CD4-positive, alpha-beta T cell (primary cell): ENCODE measurements around the gene DLGAP3. TPM values are rescaled to one million over a fixed set of nuclear protein-coding genes. Genes with fewer than 3 reads are reported as not detected.
"Not testable (repeated sequence)": the region's sequence is repeated elsewhere in the genome, so short reads cannot be mapped to it uniquely, and the experiment has no call there.

Experiments used
- ATAC-seq: fragments of 200-7000 bp; cut with Tn5 transposase; one replicate; pipeline ENCODE4 v1.10.0; 2022; ENCODE audit warnings: mild to moderate bottlenecking; ENCODE audit not compliant: poor library complexity
- CTCF ChIA-PET: fragments of 350-600 bp; sonication (Branson Sonifier 250); formaldehyde crosslinking; loops from one replicate; lab custom pipeline; 2021; ENCODE audit warnings: antibody characterized with exemption, inconsistent platforms; lab: Charles Lee
- POLR2A ChIA-PET: fragments of 350-600 bp; sonication (Branson Sonifier 250); formaldehyde crosslinking; loops from one replicate; lab custom pipeline; 2021; ENCODE audit warnings: antibody characterized with exemption, inconsistent platforms; lab: Charles Lee
- DNase-seq, 14 experiments: peaks; one replicate each; pipeline ENCODE4 v3.0.0-alpha.2; 2013 to 2020; ENCODE audit warnings: mixed read lengths in 2 of 14
- H3K27ac ChIP-seq, 2 donors: one replicate each; pipeline versions ENCODE4 v1.5.1 to v1.7.0; 2013; ENCODE audit warnings: low read length in 2 of 2, low read depth in 1 of 2, mild to moderate bottlenecking in 1 of 2
- H3K27me3 ChIP-seq, 2 experiments: 1 replicate in 1 of 2; 2 replicates in 1 of 2; pipeline versions ENCODE4 v1.6.1 to v1.7.0; 2013; ENCODE audit warnings: low read length in 2 of 2, control low read depth in 1 of 2, mild to moderate bottlenecking in 1 of 2, moderate library complexity in 1 of 2; ENCODE audit not compliant: insufficient read depth in 2 of 2, control insufficient read depth in 1 of 2
- H3K36me3 ChIP-seq: one replicate; pipeline ENCODE4 v1.6.1; 2013; ENCODE audit warnings: low read length, control low read depth; ENCODE audit not compliant: insufficient read depth
- H3K4me1 ChIP-seq: one replicate; pipeline ENCODE4 v1.6.1; 2013; ENCODE audit warnings: low read length, control low read depth; ENCODE audit not compliant: insufficient read depth
- H3K4me3 ChIP-seq: one replicate; pipeline ENCODE4 v1.5.1; 2013; ENCODE audit warnings: mild to moderate bottlenecking, low read length, moderate library complexity
- H3K9me3 ChIP-seq, 2 experiments: 1 replicate in 1 of 2; 2 replicates in 1 of 2; pipeline versions ENCODE4 v1.6.1 to v1.7.0; 2013; ENCODE audit warnings: low read length in 2 of 2, mild to moderate bottlenecking in 2 of 2, control low read depth in 1 of 2, moderate library complexity in 1 of 2; ENCODE audit not compliant: control insufficient read depth in 1 of 2, insufficient read depth in 1 of 2
- H3K27ac Mint-ChIP-seq: one replicate; pipeline ENCODE4 v1.8.0; 2020; ENCODE audit warnings: mixed read lengths
- H3K27me3 Mint-ChIP-seq: one replicate; pipeline ENCODE4 v1.8.0; 2021; ENCODE audit warnings: mixed read lengths
- H3K36me3 Mint-ChIP-seq: one replicate; pipeline ENCODE4 v1.8.0; 2021; ENCODE audit warnings: low read depth, mixed read lengths
- H3K4me1 Mint-ChIP-seq: one replicate; pipeline ENCODE4 v1.8.0; 2021; ENCODE audit warnings: low read depth, mixed read lengths
- H3K4me3 Mint-ChIP-seq: one replicate; pipeline ENCODE4 v1.8.0; 2020; ENCODE audit warnings: mild to moderate bottlenecking, mixed read lengths
- H3K9me3 Mint-ChIP-seq: one replicate; pipeline ENCODE4 v1.8.0; 2020; ENCODE audit warnings: mixed read lengths
- intact Hi-C, 2 experiments: fragments of 100-400 bp; cut with DNase I in 1 of 2; cut with micrococcal nuclease in 1 of 2; formaldehyde crosslinking; loops; one replicate each; pipeline versions ENCODE4 v1.15.1 to v1.9.0; 2023 to 2025; cut with DNase I, micrococcal nuclease
- total RNA-seq, 174 experiments: library from RNA in 2 of 174; stranded (reverse) in 2 of 174; gene quantifications; one replicate each; pipeline ENCODE4 v1.2.3 and lab custom pipeline; 2021 to 2026
- TF ChIP-seq, protein P1 (sequence below): fragments of 200-600 bp; IDR thresholded peaks from one replicate; pipeline ENCODE4 v1.8.0; 2022; ENCODE audit warnings: antibody characterized with exemption, mild to moderate bottlenecking

DLGAP3 gene
- total RNA-seq, 2 experiments from 2014 or later: 0.34 to 0.44 TPM

GRCh38 chr1:34824817-34825454, 104.5 kb downstream of the DLGAP3 start:
- CTCF ChIA-PET: no interaction called here
- H3K4me1 Mint-ChIP-seq: no peaks in the 10 kb centered on the region
- H3K27me3 Mint-ChIP-seq: no peaks in the 10 kb centered on the region
- intact Hi-C loops: no loop called here
- H3K9me3 Mint-ChIP-seq: no peaks in the 10 kb centered on the region
- Histone ChIP-seq H3K4me1 (no peaks in the 10 kb centered on the region), H3K27ac (no peak overlapping the region), H3K9me3 (peaks cover 0 to 4% of the 10 kb centered on the region in 2 experiments), H3K4me3 (no peak overlapping the region), H3K27me3 (no peaks in the 10 kb centered on the region), H3K36me3 (no peaks in the 10 kb centered on the region)
- H3K4me3 Mint-ChIP-seq: no peak overlapping the region
- no peak for ATAC-seq
- no peak overlapping the region for H3K27ac Mint-ChIP-seq
- TF ChIP-seq, protein P1, sequence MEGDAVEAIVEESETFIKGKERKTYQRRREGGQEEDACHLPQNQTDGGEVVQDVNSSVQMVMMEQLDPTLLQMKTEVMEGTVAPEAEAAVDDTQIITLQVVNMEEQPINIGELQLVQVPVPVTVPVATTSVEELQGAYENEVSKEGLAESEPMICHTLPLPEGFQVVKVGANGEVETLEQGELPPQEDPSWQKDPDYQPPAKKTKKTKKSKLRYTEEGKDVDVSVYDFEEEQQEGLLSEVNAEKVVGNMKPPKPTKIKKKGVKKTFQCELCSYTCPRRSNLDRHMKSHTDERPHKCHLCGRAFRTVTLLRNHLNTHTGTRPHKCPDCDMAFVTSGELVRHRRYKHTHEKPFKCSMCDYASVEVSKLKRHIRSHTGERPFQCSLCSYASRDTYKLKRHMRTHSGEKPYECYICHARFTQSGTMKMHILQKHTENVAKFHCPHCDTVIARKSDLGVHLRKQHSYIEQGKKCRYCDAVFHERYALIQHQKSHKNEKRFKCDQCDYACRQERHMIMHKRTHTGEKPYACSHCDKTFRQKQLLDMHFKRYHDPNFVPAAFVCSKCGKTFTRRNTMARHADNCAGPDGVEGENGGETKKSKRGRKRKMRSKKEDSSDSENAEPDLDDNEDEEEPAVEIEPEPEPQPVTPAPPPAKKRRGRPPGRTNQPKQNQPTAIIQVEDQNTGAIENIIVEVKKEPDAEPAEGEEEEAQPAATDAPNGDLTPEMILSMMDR: no peak
- DNase-seq: no peak
- POLR2A ChIA-PET: no interaction called here
- no peaks in the 10 kb centered on the region for H3K36me3 Mint-ChIP-seq

- H3K4me3 Mint-ChIP-seq: no peak overlapping the region
- no peaks in the 10 kb centered on the region for H3K36me3 Mint-ChIP-seq
- H3K27me3 ChIP-seq: no peaks in the 10 kb centered on the region
- intact Hi-C loops: no loop called here
- no peaks in the 10 kb centered on the region for H3K9me3 Mint-ChIP-seq
- TF ChIP-seq, protein P1: no peak
- no peaks in the 10 kb centered on the region for H3K27me3 Mint-ChIP-seq
- no peak overlapping the region for H3K4me3 ChIP-seq
- H3K4me1 Mint-ChIP-seq: no peaks in the 10 kb centered on the region
- H3K27ac ChIP-seq: no peak overlapping the region
- POLR2A ChIA-PET: no interaction called here
- ATAC-seq (no peak), DNase-seq (no peak)
- no peak overlapping the region for H3K27ac Mint-ChIP-seq
- peaks cover 0 to 4% of the 10 kb centered on the region in 2 experiments for H3K9me3 ChIP-seq
- no peaks in the 10 kb centered on the region for H3K4me1 ChIP-seq
- CTCF ChIA-PET: no interaction called here
- H3K36me3 ChIP-seq: no peaks in the 10 kb centered on the region
Measured at GRCh38 chr1:34822202-34822601, 107.2 kb downstream of the DLGAP3 start.

GRCh38 chr1:34818862-34819261, 110.6 kb downstream of the DLGAP3 start:
- H3K9me3 Mint-ChIP-seq, H3K27me3 Mint-ChIP-seq, H3K4me1 Mint-ChIP-seq, H3K9me3 ChIP-seq, H3K27ac ChIP-seq, DNase-seq, H3K4me3 ChIP-seq, CTCF ChIA-PET, H3K27ac Mint-ChIP-seq, H3K27me3 ChIP-seq, H3K36me3 ChIP-seq, ATAC-seq, POLR2A ChIA-PET, intact Hi-C loops, H3K4me3 Mint-ChIP-seq, H3K4me1 ChIP-seq, H3K36me3 Mint-ChIP-seq: not testable (repeated sequence)

DNA sequence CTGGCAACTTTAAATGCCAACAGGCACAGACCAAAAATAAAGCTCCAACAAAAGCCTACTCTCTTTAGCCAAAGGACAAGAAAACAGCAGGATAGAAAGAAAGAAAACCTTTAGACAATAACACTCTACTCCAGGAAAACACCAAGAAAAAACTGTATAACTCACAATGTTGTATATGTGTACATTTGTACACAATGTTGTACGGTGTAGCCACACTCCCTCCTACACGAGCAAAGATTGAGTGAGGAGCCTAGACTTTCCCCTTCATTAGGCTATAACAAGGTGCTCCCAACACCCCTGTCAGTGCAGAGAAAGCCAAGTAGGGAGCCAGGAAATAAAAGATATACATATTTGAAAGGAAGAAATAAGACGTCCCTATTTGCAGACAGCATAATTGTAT, 112.7 kb downstream of the DLGAP3 start:
- Mint-ChIP-seq H3K27ac (no peak overlapping the region), H3K9me3 (no peaks in the 10 kb centered on the region), H3K27me3 (no peaks in the 10 kb centered on the region), H3K36me3 (no peaks in the 10 kb centered on the region), H3K4me1 (no peaks in the 10 kb centered on the region), H3K4me3 (no peak overlapping the region)
- H3K27ac ChIP-seq: no peak overlapping the region
- H3K4me3 ChIP-seq: no peak overlapping the region
- ATAC-seq: no peak
- H3K4me1 ChIP-seq: no peaks in the 10 kb centered on the region
- ChIA-PET POLR2A (interaction anchor here (0.6 kb wide), 1 partner anchor 15 kb away, joined by 4 read pairs; no protein-coding TSS in a partner anchor), CTCF (no interaction called here)
- no peaks in the 10 kb centered on the region for H3K27me3 ChIP-seq
- TF ChIP-seq, protein P1: no peak
- intact Hi-C loops: no loop called here
- DNase-seq: no peak
- H3K9me3 ChIP-seq: no peaks in the 10 kb centered on the region
- H3K36me3 ChIP-seq: no peaks in the 10 kb centered on the region
